ENCODE data around the gene PTPRQ. TPM values are rescaled to one million over a fixed set of nuclear protein-coding genes. Genes with fewer than 3 reads are reported as not detected.

PTPRQ gene
- total RNA-seq = not detected in 2 replicates

- no peak for TF ChIP-seq CTCF (IDR thresholded peaks at IDR 0.05)
- Mint-ChIP-seq H3K27me3 (no peaks in the 10 kb centered on the region), H3K36me3 (ENCODE audit: low read depth) (no peaks in the 10 kb centered on the region), H3K27ac (no peak within 1 kb of the TSS), H3K9me3 (peaks cover 8% of the 10 kb centered on the region), H3K4me1 (no peaks in the 10 kb centered on the region), H3K4me3 (no peak within 1 kb of the TSS)
- POLR2A ChIA-PET = no interaction called here
- CTCF ChIA-PET = no interaction called here
- ATAC-seq (ENCODE audit: low read depth) = no peak
- intact Hi-C loops (cut with micrococcal nuclease) = no loop called here
- no peak for DNase-seq
Observed at GRCh38 chr12:80443974-80444666, at the start of gene PTPRQ. Gene PTPRQ, plus strand, starts transcription at chr12:80444235. Its CDS starts 111 bp downstream, at chr12:80444346.

GRCh38 chr12:80400571-80400991, 43.5 kb upstream of the PTPRQ start:
- no peak for DNase-seq
- Mint-ChIP-seq H3K36me3 (ENCODE audit: low read depth) (no peaks in the 10 kb centered on the region), H3K27ac (no peak overlapping the region), H3K4me1 (no peaks in the 10 kb centered on the region), H3K4me3 (no peak overlapping the region), H3K27me3 (peaks cover 8% of the 10 kb centered on the region), H3K9me3 (peaks cover 2% of the 10 kb centered on the region)
- ATAC-seq (ENCODE audit: low read depth) = no peak
- TF ChIP-seq CTCF (IDR thresholded peaks at IDR 0.05) = no peak
- ChIA-PET CTCF (no interaction called here), POLR2A (no interaction called here)
- intact Hi-C loops (cut with micrococcal nuclease) = no loop called here

- H3K36me3 Mint-ChIP-seq (ENCODE audit: low read depth) = no peaks in the 10 kb centered on the region
- no peak overlapping the region for H3K27ac Mint-ChIP-seq
Observed at GRCh38 chr12:80401191-80401590, 42.8 kb upstream of the PTPRQ start.

GRCh38 chr12:80404629-80405028, 39.4 kb upstream of the PTPRQ start:
- CTCF ChIA-PET = no interaction called here
- TF ChIP-seq CTCF (IDR thresholded peaks at IDR 0.05) = no peak
- ATAC-seq (ENCODE audit: low read depth) (no peak), DNase-seq (no peak)
- intact Hi-C loops (cut with micrococcal nuclease) = no loop called here
- Mint-ChIP-seq H3K27ac (no peak overlapping the region), H3K27me3 (peaks cover 6% of the 10 kb centered on the region), H3K36me3 (ENCODE audit: low read depth) (no peaks in the 10 kb centered on the region), H3K4me1 (no peaks in the 10 kb centered on the region), H3K4me3 (no peak overlapping the region), H3K9me3 (no peaks in the 10 kb centered on the region)
- POLR2A ChIA-PET = no interaction called here

More at GRCh38 chr12:80401191-80401590, 42.8 kb upstream of the PTPRQ start:
- intact Hi-C loops (cut with micrococcal nuclease) = no loop called here
- ChIA-PET CTCF (no interaction called here), POLR2A (no interaction called here)
- Mint-ChIP-seq H3K4me3 (no peak overlapping the region), H3K4me1 (no peaks in the 10 kb centered on the region), H3K9me3 (no peaks in the 10 kb centered on the region), H3K27me3 (peaks cover 8% of the 10 kb centered on the region)
- ATAC-seq (ENCODE audit: low read depth) (no peak), DNase-seq (no peak)
- no peak for TF ChIP-seq CTCF (IDR thresholded peaks at IDR 0.05)

- Mint-ChIP-seq H3K4me1 (no peaks in the 10 kb centered on the region), H3K9me3 (no peaks in the 10 kb centered on the region), H3K27ac (no peak overlapping the region), H3K36me3 (ENCODE audit: low read depth) (no peaks in the 10 kb centered on the region), H3K27me3 (no peaks in the 10 kb centered on the region), H3K4me3 (no peak overlapping the region)
- TF ChIP-seq CTCF (IDR thresholded peaks at IDR 0.05) = no peak
- DNase-seq (no peak), ATAC-seq (ENCODE audit: low read depth) (no peak)
- CTCF ChIA-PET = no interaction called here
- POLR2A ChIA-PET = no interaction called here
- intact Hi-C loops (cut with micrococcal nuclease) = no loop called here
Observed at GRCh38 chr12:80406253-80406652, 37.8 kb upstream of the PTPRQ start.

Data from activated B cell treated with CpG ODN at 0.5 μM for 24 hours (primary cell).